Activated naive CD4-positive, alpha-beta T cell treated with anti-CD3 and anti-CD28 coated beads, Interleukin-2, amount 50 U/mL, for 72 hours (primary cell): ENCODE results near the gene MZB1. TPM values are rescaled to one million over a fixed set of nuclear protein-coding genes. Genes with fewer than 3 reads are reported as not detected.
"Not testable (repeated sequence)": the region's sequence is repeated elsewhere in the genome, so short reads cannot be mapped to it uniquely, and the experiment has no call there.

Source experiments
- ATAC-seq, 2 donors: fragments of 150-1000 bp; cut with Tn5 transposase; 2 replicates each; pipeline ENCODE4 v1.10.0; 2021; ENCODE audit warnings: mild to moderate bottlenecking in 2 of 2, moderate library complexity in 2 of 2
- DNase-seq, 2 donors: peaks; one replicate each; pipeline ENCODE4 v3.0.0; 2021 to 2022; ENCODE audit warnings: low spot score in 2 of 2
- H3K27ac Mint-ChIP-seq, 2 donors: one replicate each; pipeline ENCODE4 v1.8.0; 2022; ENCODE audit warnings: mild to moderate bottlenecking in 2 of 2, mixed read lengths in 2 of 2
- H3K36me3 Mint-ChIP-seq, 2 donors: one replicate each; pipeline ENCODE4 v1.8.0; 2022; ENCODE audit warnings: mixed read lengths in 2 of 2
- H3K9me3 Mint-ChIP-seq, 2 donors: one replicate each; pipeline ENCODE4 v1.8.0; 2022; ENCODE audit warnings: mixed read lengths in 2 of 2
- total RNA-seq, 2 donors: library from RNA; stranded (reverse); gene quantifications; one replicate each; pipeline ENCODE4 v1.2.3, GENCODE V29; 2022

Gene MZB1
- total RNA-seq, 2 donors from 2014 or later, result 14.2 to 24.1 TPM

DNA sequence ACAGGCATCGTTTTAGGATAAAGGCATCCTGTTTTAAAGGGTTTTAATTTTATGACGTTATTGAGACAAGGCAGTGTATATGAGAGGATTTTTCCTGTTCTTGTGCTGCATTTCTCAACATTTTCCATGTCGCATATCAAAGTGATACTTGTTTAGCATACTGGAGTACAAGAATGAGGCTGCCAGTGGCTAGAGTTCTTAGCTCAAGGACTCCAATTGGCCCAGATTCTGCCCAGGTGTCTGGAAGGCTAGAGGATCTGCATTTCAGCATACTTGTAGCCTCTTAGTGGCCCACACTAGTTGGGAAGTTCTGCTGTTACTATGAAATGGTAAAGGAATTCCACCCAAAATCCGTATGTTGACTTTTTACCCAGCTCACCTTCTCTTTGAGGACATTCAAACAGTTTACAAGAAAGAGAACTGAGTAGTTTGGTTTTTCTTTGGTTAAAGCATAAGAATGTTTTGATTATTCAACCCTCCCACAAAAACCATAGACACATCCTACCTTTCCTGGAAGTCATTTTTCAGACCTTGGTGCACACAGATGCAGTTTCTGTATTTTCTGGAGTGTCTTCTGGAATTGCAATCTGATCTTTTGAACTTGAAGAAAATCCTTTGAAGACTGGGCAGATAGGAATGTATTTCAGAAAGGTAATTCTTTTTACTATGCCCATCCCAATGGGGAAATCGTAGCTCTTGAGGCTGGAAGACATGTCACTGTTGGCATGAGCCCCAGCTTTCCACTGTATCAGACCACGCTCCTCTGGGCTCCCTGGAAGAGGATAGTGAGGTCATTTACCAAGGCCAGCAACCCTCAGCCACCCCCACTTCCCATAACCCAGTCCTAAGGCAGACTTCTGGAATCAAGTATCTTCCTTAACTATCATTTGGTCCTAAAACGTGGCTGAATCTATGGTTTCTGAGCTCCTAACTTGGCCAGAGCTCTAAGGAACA is 18.0 kb downstream of the MZB1 start:
- Mint-ChIP-seq H3K27ac (no peak overlapping the region), H3K9me3 (no peaks in the 10 kb centered on the region), H3K36me3 (no peaks in the 10 kb centered on the region)
- no peak for DNase-seq
- peak in 1 of 2 donors; percentile 24 for ATAC-seq

DNA sequence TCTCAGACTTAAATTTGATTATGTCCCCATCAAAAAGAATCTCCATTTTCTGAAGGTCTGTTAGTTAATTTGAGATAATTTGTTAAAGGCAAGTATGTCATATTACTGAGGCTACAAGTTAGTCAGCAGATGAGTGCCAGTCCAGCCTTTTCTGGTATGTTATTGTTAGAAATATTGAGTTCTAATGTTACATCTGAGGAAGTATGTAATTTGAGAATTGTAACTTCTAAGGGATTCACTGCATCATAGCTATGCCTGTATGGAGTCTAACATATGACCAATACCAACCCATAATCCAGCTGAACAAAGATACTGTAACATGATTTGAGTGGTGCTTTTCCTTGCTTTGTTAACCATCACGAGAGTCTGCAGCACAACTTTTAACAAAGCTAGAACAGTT is 20.5 kb downstream of the MZB1 start:
- H3K27ac Mint-ChIP-seq, result no peak overlapping the region
- no peaks in the 10 kb centered on the region for H3K9me3 Mint-ChIP-seq
- no peak for DNase-seq
- no peak for ATAC-seq
- H3K36me3 Mint-ChIP-seq, result peaks cover 0 to 5% of the 10 kb centered on the region in 2 donors

DNA sequence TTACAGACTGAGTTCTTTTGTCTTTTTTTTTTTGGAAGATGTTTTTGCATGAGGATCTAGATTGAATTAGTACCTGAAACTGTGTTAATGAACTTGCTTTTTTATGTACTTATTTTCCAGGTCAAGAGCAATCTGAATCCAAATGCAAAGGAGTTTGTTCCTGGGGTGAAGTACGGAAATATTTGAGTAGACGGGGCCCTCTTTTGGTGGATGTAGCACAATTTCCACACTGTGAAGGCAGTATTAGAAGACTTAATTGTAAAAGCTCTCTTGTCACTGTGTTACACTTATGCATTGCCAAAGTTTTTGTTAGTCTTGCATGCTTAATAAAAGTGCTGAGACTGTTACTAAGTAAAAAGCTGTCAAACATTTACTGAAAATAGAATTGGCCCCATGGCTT is 21.1 kb downstream of the MZB1 start:
- DNase-seq (no peak), ATAC-seq (no peak)
- no peak overlapping the region for H3K27ac Mint-ChIP-seq
- H3K36me3 Mint-ChIP-seq, result peaks cover 0 to 11% of the 10 kb centered on the region in 2 donors
- no peaks in the 10 kb centered on the region for H3K9me3 Mint-ChIP-seq

DNA sequence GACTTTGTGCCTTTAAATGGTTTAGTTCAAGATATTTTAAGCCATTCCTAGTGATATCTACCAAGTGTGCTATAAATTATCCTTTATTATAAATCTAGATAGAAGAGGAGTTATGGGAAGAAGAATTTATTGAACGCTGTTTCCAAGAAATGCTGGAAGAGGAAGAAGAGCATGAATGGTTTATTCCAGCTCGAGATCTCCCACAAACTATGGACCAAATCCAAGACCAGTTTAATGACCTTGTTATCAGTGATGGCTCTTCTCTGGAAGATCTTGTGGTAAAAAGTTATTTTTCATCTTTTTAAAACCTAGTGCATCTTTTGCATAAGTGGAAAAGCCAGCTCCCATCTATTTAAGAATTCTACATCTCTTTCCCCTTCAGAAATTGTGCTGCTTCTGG is 25.2 kb downstream of the MZB1 start:
- H3K9me3 Mint-ChIP-seq, result no peaks in the 10 kb centered on the region
- ATAC-seq (no peak), DNase-seq (no peak)
- H3K27ac Mint-ChIP-seq, result no peak overlapping the region
- H3K36me3 Mint-ChIP-seq, result peaks cover 0 to 19% of the 10 kb centered on the region in 2 donors

DNA sequence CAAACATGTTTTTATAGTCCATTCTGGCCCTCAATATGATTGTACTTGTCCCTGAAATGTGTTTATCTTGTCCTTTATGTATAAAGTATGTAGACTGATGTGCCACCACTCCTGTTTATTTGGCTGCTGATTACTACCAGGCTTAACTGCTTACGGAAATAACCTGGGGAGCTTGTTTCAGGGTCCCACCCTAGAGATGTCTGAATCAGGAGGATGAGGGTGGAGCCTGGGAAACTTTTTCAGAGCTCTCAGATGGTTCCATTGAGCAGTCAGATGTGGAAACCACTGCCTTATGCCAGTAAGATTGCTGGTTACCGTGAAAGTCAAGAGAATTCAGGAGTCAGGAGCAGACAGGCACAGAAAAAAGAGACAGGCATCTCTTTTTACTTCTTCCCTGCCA is 25.8 kb downstream of the MZB1 start:
- H3K27ac Mint-ChIP-seq, result no peak overlapping the region
- H3K9me3 Mint-ChIP-seq, result no peaks in the 10 kb centered on the region
- no peak for DNase-seq
- H3K36me3 Mint-ChIP-seq, result peaks cover 0 to 19% of the 10 kb centered on the region in 2 donors
- ATAC-seq, result no peak

DNA sequence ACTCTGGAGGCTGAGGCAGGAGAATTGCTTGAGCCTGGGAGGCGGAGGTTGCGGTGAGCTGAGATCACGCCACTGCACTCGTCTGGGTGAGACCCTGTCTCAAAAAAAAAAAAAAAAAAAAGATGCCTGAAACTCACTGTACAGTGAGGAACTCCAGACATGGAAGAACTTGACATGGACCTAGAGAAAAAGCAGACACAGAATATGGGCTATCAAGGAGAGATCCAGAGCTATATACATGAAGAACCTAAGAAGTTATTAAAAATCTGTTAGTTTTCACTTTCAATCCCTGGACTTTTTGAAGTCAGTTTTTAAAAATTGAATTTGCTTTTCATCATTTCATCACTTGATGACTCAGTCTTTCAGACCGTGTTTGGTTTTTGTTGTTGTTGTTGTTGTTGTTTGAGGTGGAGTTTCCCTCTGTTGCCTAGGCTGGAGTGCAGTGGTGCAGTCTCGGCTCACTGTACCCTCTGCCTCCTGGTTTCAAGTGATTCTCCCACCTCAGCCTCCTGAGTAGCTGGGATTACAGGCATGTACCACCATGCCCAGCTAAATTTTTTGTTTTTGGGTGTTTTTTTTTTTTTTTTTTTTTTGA is 27.8 kb downstream of the MZB1 start:
- H3K9me3 Mint-ChIP-seq, result no peaks in the 10 kb centered on the region
- peaks cover 0 to 19% of the 10 kb centered on the region in 2 donors for H3K36me3 Mint-ChIP-seq
- ATAC-seq, result no peak
- H3K27ac Mint-ChIP-seq, result peak overlapping the region in 1 of 2 donors; percentile 40
- DNase-seq, result no peak

DNA sequence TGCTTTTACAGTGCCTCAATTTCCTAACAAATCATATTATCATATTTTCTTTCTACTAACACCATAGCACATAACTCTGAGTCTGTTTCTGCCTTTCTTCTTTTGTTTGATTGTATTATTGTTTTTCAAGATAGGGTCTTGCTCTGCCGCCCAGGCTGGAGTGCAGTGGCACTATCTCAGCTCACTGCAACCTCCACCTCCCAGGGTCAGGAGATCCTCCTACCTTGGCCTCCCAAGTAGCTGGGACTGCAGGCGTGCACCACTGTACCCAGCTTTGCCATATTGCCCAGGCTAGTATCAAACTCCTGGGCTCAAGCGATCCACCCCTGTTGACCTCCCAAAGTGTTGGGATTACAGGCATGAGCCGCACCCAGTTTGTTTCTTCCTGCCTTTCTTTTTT is 29.3 kb downstream of the MZB1 start:
- Mint-ChIP-seq H3K36me3 (peaks cover 0 to 19% of the 10 kb centered on the region in 2 donors), H3K9me3 (no peaks in the 10 kb centered on the region), H3K27ac (no peak overlapping the region)
- no peak for ATAC-seq
- no peak for DNase-seq

DNA sequence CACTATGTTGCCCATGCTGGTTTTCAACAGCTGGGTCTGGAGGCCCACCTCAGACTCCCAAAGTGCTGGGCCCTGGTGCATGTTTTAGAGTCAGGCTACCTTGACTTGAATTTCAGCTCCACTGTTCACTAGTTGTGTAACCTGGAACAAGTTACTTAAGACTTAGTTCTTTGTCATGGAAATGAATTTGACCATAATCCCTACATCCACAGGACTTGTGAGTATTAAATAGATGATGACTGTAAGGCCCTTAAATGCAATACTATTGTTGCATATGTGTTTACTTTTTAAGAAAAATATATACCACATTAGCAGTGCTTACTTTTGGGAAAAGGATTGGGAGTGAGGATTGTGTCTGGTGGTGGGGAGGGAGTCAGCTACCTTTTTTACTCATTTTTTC is 31.6 kb downstream of the MZB1 start:
- Mint-ChIP-seq H3K27ac (no peak overlapping the region), H3K36me3 (peaks cover 0 to 11% of the 10 kb centered on the region in 2 donors), H3K9me3 (no peaks in the 10 kb centered on the region)
- DNase-seq (no peak), ATAC-seq (no peak)

DNA sequence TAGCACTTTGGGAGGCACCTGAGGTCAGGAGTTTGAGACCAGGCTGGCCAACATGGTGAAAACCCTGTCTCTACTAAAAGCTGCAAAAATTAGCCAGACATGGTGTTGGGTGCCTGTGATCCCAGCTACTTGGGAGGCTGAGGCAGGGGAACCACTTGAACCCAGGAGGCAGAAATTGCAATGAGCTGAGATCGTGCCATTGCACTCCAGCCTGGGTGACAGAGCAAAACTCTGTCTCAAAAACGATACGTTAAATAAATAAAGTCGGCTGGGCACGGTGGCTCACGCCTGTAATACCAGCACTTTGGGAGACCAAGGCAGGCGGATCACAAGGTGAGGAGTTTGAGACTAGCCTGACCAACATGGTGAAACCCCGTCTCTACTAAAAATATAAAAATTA is 33.8 kb downstream of the MZB1 start:
- not testable (repeated sequence) for H3K36me3 Mint-ChIP-seq, H3K27ac Mint-ChIP-seq, H3K9me3 Mint-ChIP-seq, ATAC-seq, DNase-seq

DNA sequence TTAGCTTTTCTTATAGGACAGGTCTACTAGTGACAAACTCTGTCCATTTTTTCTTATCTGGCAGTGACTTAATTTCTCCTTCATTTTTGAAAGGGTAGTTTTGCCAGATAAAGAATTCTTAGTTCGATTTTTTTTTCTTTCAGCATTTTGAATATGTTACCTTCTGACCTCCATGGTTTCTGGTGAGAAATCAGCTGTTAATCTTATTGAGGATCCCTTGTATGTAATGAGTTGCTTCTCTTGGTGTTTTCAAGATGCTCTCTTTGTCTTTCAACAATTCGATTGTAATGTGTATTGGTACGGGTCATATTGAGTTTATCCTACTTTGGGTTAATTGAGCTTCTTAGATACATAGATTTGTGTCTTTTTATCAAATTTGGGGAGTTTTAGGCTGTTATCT is 35.5 kb downstream of the MZB1 start:
- Mint-ChIP-seq H3K27ac (no peak overlapping the region), H3K9me3 (no peaks in the 10 kb centered on the region), H3K36me3 (peaks cover 0 to 9% of the 10 kb centered on the region in 2 donors)
- no peak for ATAC-seq
- DNase-seq, result no peak

DNA sequence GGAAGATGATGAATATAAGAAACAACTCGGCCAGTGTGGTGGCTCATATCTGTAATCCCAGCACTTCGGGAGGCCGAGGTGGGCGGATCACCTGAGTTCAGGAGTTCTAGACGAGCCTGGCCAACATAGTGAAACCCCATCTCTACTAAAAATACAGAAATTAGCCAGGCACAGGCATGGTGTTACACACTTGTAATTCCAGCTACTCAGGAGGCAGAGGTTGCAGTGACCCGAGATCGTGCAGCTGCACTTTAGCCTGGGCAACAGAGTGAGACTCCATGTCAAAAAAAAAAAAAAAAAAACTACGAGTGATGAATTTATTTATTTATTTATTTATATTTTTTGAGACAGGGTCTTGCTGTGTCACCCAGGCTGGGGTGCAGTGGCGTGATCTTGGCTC is 41.9 kb downstream of the MZB1 start:
- not testable (repeated sequence) for H3K27ac Mint-ChIP-seq, DNase-seq

DNA sequence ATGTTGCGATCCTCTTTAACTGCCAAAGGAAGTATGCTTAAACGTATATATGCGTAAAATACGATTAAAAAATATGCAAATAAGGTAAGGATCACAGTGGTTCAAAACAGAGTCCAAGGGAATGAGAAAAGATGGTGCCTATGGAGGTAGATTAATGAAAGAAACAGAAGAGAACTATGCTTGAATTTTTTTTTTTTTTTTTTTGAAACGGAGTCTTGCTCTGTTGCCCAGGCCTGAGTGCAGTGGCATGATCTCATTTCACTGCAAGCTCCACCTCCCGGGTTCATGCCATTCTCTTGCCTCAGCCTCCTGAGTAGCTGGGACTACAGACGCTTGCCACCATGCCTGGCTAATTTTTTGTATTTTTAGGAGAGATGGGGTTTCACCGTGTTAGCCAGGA is 44.3 kb downstream of the MZB1 start:
- peak overlapping the region in 1 of 2 donors; percentile 81 for H3K27ac Mint-ChIP-seq
- DNase-seq, ATAC-seq, H3K9me3 Mint-ChIP-seq: not testable (repeated sequence)
- peaks cover 18 to 31% of the 10 kb centered on the region in 2 donors for H3K36me3 Mint-ChIP-seq

More for the DNA sequence above, 41.9 kb downstream of the MZB1 start:
- H3K36me3 Mint-ChIP-seq, result peaks cover 6 to 16% of the 10 kb centered on the region in 2 donors
- peak in 1 of 2 donors; percentile 14 for ATAC-seq
- H3K9me3 Mint-ChIP-seq, result not testable (repeated sequence)

DNA sequence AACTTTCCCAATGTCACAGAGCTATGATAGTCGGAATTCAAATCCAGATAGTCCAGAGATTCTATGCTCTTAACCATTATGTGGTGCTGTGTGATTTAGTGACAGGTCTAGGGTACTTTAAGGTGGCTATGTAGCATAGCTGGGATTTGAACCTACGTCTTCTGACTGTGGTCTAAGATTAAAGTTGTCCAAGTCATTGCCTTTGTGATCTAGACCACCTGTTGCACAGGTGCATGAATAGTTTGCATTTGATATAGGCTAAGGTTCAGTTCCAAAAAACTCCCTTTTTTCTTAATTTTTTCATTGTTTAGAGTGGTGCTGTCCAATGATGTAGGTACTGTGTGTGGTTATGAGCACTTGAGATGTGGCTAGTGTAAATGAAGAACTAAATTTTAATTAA is 45.5 kb downstream of the MZB1 start:
- no peak overlapping the region for H3K27ac Mint-ChIP-seq
- DNase-seq (no peak), ATAC-seq (no peak)
- H3K9me3 Mint-ChIP-seq, result no peaks in the 10 kb centered on the region
- H3K36me3 Mint-ChIP-seq, result peaks cover 18 to 31% of the 10 kb centered on the region in 2 donors

DNA sequence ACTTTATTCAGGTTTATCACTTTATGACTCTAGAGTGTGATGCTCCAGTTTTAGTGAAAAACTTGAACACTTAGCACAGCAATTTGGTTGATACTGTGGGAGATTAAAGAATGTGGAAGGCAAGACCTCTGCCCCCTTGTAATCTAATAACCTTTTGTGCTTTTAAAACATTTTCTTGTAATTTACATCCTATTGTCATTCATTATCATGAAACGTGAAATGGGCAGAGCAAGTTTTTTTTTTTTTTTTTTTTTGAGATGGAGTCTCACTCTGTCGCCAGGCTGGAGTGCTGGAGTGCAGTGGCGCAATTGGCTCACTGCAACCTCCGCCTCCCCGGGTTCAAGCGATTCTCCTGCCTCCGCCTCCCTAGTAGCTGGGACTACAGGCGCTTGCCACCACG is 46.2 kb downstream of the MZB1 start:
- peaks cover 18 to 31% of the 10 kb centered on the region in 2 donors for H3K36me3 Mint-ChIP-seq
- DNase-seq (no peak), ATAC-seq (no peak)
- no peaks in the 10 kb centered on the region for H3K9me3 Mint-ChIP-seq
- H3K27ac Mint-ChIP-seq, result peak overlapping the region; percentile 94 to 98

DNA sequence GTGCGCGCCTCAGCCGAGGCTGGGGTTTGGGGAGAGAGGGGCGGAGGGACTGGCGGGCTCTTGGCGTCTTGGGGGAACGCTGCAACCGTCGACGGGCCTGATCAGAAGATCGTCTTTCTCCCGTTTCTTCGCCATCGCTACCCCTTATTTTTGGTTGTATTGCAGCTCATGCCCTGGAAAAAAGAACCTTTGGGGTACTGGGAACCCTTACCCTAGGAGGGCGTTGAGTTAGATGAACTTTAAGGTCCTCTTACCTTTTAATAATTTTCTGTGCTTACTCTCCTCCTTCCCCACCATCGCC is 47.3 kb downstream of the MZB1 start:
- ATAC-seq (no peak), DNase-seq (no peak)

DNA sequence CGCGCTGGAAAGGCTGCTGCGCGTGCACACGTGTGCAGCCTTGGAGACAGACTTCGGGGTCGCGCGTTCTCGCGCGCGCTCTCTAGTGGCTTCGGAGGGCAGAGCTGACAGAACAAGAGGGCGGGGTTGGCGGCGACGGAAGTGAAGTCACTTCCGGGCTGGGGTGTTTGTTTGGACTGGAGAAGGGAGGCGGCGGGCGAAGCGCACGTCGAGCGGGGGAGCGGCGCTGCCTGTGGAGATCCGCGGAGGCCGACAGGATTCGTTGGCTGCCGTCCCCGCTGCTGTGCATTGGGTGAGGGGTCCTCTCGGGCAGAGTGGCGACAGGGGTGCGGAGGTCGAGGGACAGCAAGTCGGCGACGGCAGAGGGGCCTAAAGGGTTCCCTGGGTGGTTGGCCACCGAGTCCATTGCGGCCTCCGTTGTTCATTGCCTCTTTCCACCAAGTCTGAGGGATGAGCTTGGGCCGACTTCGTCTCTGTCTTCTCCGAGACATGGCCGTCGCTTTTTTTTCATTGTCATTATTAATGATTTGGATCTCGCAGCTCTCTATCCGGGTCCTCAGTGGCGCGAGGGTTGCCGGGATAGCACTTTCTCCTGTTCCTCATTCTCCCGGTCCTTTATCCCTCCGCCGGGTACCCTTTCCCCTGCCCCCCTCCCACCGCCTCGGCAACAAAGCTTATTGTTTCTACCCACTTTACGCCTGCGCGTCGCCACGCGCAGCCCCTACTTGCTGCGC is 47.9 kb downstream of the MZB1 start, which contains the start of gene PAIP2:
TSS of gene PAIP2 (plus strand) at position 166 of the 734 bp plus-strand sequence. CDS start 21,931 bp downstream, outside the sequence.
- H3K9me3 Mint-ChIP-seq, result no peaks in the 10 kb centered on the region
- DNase-seq (peak; percentile 96), ATAC-seq (peak; percentile 88 to 92)
- H3K36me3 Mint-ChIP-seq, result peaks cover 18 to 26% of the 10 kb centered on the region in 2 donors
- peak within 1 kb of the TSS; percentile 94 to 98 for H3K27ac Mint-ChIP-seq

More for the DNA sequence above, 47.3 kb downstream of the MZB1 start:
- no peaks in the 10 kb centered on the region for H3K9me3 Mint-ChIP-seq
- H3K27ac Mint-ChIP-seq, result peak overlapping the region; percentile 94 to 98
- H3K36me3 Mint-ChIP-seq, result peaks cover 18 to 31% of the 10 kb centered on the region in 2 donors

DNA sequence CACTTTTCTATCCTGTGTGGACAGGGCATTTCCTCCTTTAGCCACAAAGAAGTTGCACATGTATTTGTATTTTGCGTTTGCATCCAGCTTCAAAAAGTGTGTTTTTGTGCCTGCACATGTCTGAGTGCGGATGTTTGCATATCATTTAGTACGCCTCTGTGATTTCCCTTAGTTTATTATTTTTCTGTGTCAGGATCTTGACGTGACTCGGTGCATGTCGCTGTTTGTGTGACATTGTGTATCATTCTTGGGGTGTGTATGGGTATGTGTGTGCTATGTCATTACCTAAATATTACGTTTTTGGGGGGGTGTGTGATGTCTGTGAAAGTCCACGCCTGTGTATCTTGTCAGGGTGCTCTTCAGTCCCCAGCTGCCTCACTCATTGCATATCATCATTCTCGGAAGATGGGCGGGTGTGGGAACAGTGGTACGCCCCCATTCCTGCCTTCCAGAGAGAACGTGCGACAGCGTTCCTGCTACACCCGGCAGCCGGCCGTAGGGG is 48.5 kb downstream of the MZB1 start:
- Mint-ChIP-seq H3K27ac (peak overlapping the region; percentile 94 to 98), H3K9me3 (no peaks in the 10 kb centered on the region), H3K36me3 (peaks cover 18 to 23% of the 10 kb centered on the region in 2 donors)
- ATAC-seq, result no peak
- no peak for DNase-seq
